ENCODE measurements around the gene ADCK1.
"Not testable (repeated sequence)": the region's sequence is repeated elsewhere in the genome, so short reads cannot be mapped to it uniquely, and the experiment has no call there.

The ADCK1 gene

GRCh38 chr14:77864580-77864979 lies 64.7 kb downstream of the ADCK1 start:
- DNase-seq (ENCODE audit: low spot score): no peak

DNA sequence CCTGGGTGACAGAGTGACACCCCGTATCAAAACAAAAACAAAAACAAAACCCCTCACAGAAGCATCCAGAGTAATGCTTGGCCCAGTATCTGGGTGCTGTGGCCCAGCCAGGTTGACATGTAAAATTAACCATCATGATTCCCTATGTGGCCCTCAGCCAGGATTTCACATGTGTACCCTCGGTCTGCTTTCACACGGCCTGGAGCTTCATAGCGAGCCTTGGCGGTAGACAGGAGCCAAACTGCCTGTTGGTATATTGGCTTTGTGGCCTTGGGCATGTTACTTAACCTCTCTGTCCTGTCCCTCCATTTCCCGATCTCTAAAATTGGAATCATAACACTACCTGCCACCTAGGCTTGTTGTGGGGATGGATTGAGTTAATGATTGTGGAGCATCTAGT lies 65.5 kb downstream of the ADCK1 start:
- no peak for DNase-seq (ENCODE audit: low spot score)

DNA sequence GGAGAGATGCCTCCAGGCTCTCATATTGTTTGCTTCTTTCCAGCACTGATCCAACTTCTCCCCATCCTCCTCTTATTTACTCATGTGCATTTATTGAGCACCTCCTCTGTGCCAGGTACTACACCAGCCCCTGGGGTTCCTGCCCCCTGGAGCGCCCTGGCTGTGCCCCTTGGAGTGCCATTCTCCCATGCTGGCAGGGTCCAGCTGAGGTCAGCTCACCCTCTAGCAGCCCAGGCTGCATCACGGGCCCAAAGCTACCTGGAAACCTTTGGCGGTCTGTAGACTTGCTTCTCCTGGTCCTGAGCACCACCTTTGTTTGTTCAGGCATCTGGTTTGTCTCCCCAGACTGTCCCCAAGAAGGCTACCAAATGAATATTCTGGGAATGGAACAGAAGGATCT lies 67.0 kb downstream of the ADCK1 start:
- no peak for DNase-seq (ENCODE audit: low spot score)

DNA sequence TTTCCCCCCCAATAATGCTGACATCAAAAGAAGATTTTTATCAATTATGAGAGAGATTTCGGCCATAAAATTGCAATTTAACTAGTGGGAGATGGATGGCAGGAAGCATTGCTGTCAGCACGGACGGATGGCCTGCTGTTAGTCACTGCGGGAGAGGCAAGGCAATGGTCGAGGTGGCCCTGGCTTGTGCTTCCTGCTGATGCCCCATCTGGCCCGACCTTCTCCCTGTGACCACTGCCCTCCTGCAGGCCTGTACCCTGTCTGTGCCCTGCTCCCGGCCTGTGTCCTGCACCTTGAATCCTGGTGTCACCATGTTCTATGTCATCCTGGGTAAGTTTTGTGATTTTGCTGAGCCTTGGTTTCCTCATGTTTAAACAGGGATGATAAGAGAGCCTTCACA lies 67.6 kb downstream of the ADCK1 start:
- DNase-seq (ENCODE audit: low spot score): no peak

DNA sequence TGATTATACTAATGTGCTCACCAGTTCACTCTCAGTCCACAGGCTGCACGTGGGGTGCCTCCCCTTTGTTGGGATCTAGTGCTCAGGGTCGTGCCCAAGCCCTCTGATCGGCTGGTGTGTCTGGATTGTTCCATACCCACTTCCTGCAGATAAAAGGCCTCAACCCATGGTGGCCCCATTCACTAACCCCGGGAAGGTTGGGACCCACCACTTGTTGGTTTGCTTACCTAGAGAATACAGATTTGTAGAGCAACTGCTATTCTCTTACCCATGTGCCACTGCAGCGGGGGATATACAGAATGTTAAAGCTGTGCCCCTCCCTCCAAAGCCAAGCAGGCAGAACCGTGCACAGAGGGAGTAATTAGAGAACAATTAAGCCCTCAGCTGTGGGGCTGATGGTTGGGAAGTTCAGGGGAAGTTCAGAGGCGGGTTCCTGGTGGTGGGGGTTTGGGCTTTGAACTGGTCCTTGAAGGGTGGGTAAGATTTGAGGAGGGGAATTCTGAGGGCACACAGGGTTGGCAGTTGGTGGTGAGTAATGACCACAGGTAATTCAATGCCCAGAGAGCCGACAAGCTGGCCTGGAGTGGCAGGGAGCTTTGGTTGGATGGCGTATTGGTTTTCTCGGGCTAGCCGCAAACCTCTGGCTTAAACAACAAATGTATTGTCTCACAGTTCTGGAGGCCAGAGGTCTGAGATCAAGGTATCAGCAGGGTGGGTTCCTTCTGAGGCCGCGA lies 68.8 kb downstream of the ADCK1 start:
- no peak for DNase-seq (ENCODE audit: low spot score)

DNA sequence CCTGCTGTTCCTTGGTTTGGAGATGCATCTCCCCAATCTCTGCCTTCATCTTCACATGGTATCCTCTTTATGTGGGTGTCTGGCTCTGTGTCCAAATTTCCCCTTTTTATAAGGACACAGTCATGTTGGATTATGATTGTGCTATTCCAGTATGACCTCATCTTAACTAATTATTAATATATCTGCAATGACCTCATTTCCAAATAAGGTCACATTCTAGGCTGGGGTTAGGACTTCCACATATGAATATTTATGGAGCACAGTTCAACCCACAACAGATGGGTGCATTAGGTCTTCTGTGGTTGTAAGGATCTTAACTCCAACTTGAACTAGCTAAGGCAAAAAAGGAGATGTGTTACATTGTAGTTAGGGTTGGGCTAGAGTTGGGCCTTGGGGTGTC lies 69.4 kb downstream of the ADCK1 start:
- DNase-seq (ENCODE audit: low spot score): no peak

DNA sequence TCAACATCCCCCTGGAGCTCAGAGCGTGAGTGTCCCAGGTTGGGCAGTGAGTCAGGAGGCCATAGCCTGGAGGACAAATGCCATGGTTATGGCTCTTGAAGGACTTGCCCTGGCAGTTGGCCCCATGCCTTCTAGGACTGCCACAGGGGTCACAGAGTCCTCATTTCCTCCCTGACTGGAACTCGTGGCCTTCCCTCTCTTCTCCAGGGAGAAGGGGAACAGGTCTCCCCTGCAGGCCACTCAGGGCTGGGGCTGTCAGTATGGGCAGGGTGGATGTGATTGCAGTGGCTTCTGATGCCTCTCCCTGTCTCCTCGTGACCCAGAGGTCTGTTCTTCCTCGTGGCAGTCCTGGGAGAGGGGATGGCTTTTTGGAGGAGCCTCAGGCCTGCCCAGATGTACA lies 70.7 kb downstream of the ADCK1 start:
- DNase-seq (ENCODE audit: low spot score): no peak

GRCh38 chr14:77872152-77872551 lies 72.2 kb downstream of the ADCK1 start:
- DNase-seq (ENCODE audit: low spot score): no peak

GRCh38 chr14:77872983-77873382 lies 73.1 kb downstream of the ADCK1 start:
- DNase-seq (ENCODE audit: low spot score): no peak

DNA sequence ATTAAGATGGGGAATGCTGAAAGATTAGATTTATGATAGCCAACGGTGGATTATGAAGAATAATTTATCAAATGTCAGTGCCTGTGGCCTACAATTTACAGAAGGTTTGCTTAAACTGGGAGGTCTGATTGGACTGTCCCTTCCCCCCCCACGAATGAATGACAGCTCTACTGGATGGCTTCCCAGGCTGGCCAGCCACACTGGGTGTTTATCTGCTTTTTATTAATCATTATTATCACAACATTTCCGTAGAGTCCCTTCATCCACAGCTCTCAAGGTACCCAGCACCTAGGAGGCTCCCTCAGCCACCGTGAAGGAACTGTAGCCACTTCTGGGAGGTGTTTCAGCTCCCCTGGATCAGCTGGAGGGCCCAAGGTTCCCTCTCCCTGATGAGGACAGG lies 78.9 kb downstream of the ADCK1 start:
- no peak for DNase-seq (ENCODE audit: low spot score)

DNA sequence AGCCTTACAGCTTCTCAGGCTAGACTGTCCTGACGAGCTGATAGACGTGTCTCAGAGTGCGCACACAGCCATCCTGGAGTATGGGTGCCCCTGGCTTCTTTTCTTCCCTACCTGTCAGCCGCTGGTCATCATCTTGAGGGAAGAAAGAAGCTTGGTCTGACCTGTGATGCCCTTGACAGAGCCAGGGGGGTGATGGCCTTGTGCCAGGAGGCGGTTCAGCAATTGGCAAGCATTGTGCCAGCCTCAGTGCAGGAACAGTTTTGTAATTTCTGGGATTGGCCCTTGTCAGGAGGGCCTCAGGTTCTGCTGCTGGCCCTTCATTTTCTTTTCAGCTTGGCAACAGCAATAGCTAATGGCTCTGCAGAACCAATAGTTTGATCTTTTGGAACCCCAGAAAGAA lies 80.1 kb downstream of the ADCK1 start:
- no peak for DNase-seq (ENCODE audit: low spot score)

DNA sequence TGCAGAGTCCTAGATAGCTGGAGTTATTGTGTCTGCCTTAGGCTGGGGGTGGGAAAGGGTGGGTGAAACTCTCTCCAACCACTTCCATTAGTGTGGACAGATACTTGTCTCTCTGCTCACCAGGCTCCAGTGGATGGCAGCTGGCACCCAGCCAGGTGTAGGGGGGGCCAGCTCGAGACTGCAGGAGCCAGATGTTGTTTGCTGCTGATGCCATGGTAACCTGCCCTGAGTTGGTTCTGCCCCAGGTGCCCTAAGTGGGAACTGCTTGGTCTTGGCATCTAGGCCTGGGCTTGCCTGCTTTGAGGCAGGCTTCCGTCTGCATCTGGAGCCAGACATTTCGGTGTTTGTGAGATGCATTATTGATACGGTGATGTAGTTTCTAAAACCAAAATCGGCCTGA lies 82.2 kb downstream of the ADCK1 start:
- no peak for DNase-seq (ENCODE audit: low spot score)

DNA sequence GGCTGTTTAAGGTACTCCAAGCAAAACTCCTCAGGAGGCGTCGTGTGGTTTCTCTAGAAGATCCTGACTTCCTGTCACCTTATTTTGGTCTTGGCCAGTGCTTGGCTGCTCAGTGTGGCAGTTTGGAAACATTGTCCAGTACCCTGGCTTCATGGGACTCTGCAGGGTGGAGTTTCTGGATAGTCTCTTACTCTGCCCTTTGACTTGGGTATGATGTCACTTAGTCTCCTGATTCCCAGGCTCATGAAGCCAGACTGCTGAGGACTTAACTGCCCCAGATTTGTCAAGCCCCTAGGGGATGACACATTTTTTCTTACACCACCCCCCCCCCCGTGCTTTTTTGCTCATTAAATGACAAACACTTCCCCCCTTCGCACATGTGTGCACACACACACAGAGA lies 82.7 kb downstream of the ADCK1 start:
- no peak for DNase-seq (ENCODE audit: low spot score)

- DNase-seq (ENCODE audit: low spot score): no peak
Measured at GRCh38 chr14:77883131-77883846, 83.4 kb downstream of the ADCK1 start.

DNA sequence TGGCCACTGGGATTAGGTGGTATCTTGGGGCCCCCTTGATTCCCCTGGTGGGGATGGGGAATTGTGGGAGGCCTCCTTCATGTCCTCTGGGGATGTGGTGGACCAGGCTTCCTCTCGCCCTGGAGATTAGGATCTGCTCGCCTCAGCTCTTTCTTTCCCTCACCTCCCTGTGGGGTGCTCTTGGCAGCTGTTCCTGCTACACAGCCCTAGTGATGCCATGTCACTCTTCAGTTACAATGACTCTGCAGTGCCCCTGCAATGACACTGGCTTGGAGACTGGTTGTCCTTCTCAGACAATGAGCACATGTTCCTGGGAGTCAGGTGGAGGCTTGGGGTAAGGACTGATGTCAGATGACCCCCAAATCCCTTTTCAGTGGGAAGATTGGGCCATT lies 83.9 kb downstream of the ADCK1 start:
- no peak for DNase-seq (ENCODE audit: low spot score)

GRCh38 chr14:77885367-77885766 lies 85.5 kb downstream of the ADCK1 start:
- no peak for DNase-seq (ENCODE audit: low spot score)

- DNase-seq (ENCODE audit: low spot score): no peak
Measured at GRCh38 chr14:77886010-77886409, 86.1 kb downstream of the ADCK1 start.

DNA sequence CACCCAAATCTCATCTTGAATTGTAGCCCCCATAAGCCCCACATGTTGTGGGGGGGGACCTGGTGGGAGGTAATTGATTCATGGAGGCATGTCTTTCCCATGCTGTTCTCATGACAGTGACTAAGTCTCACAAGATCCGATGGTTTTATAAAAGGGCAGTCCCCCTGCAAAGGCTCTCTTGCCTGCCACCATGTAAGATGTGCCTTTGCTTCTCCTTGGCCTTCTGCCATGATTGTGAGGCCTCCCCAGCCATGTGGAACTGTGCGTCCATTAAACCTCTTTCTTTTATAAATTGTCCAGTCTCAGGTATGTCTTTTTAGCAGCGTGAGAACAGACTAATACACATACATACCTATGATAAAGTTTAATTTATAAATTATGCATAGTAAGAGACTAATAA lies 89.0 kb downstream of the ADCK1 start:
- not testable (repeated sequence) for DNase-seq (ENCODE audit: low spot score)

GRCh38 chr14:77889971-77890442 lies 90.1 kb downstream of the ADCK1 start:
- DNase-seq (ENCODE audit: low spot score): no peak

DNA sequence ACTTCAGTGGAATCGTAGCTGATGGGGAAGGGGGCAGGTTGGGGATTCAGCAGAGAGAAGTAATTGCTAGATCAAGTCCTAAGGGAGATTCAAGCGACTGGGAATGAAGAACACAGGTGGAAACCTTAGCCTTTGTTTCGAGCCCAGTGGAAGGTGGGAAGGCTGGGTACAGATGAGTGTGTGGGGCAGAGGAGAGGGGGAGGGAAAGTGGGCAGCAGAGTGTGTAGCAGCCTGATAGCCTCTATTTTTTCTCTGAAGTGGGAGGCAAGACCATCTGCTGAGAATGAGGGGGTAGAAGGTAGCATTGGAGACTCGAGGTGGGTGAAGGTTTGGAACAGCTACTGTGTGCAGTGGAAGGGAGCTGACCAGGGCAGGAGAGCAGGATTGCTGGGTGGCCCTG lies 91.0 kb downstream of the ADCK1 start:
- no peak for DNase-seq (ENCODE audit: low spot score)

DNA sequence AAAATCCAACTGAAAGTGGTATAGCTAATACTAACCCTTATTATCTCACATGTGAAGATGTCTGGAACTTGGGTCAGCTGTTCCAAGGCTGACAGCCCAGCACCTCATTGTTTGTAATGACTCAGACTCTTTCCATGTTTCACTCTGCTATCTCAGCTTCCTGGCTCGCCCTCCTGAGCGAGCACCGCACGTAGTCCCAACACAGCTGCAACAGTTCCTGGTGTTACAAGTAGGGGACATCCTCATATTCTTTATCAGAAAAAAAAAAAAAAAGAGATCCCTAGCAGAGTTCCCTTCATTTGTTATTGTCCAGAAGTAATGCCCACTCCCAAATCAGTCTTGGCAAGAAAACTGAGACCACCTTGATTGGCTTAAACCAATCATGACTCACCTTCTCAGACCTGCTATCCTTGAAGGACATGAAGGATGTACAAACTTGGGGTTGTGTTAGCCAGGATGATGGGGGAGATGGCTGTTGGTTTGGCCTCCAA lies 92.5 kb downstream of the ADCK1 start:
- DNase-seq (ENCODE audit: low spot score): no peak

- DNase-seq (ENCODE audit: low spot score): no peak
Measured at GRCh38 chr14:77892890-77893484, 93.1 kb downstream of the ADCK1 start.

GRCh38 chr14:77897374-77897773 lies 97.5 kb downstream of the ADCK1 start:
- DNase-seq (ENCODE audit: low spot score): no peak

Measured in germinal center (tissue), 1 donor.